Left ventricle myocardium inferior (tissue), 1 donor: ENCODE data around the gene TBL3. TPM values are rescaled to one million over a fixed set of nuclear protein-coding genes. Genes with fewer than 3 reads are reported as not detected.

Experiments used
- DNase-seq: peaks from one replicate; pipeline ENCODE4 v3.0.0-alpha.2; 2020
- H3K27ac ChIP-seq: fragments of 200-600 bp; replicated peaks from 2 replicates; pipeline ENCODE4 v1.8.0; 2021
- H3K27me3 ChIP-seq: fragments of 200-600 bp; 2 replicates; pipeline ENCODE4 v1.8.0; 2021; ENCODE audit warnings: low read depth
- H3K36me3 ChIP-seq: fragments of 200-600 bp; 2 replicates; pipeline ENCODE4 v1.8.0; 2021
- H3K4me1 ChIP-seq: fragments of 200-600 bp; 2 replicates; pipeline ENCODE4 v1.8.0; 2021
- H3K4me3 ChIP-seq: fragments of 200-600 bp; 2 replicates; pipeline ENCODE4 v1.8.0; 2021; ENCODE audit warnings: mild to moderate bottlenecking, moderate library complexity
- H3K9me3 ChIP-seq: fragments of 200-600 bp; replicated peaks from 2 replicates; pipeline ENCODE4 v1.8.0; 2021
- CTCF ChIP-seq: fragments of 200-600 bp; IDR thresholded peaks from 2 replicates; pipeline ENCODE4 v1.8.0; 2021; ENCODE audit warnings: antibody characterized with exemption, mild to moderate bottlenecking, borderline replicate concordance
- intact Hi-C: fragments of 100-400 bp; cut with micrococcal nuclease; formaldehyde crosslinking; loops from one replicate; pipeline ENCODE4 v1.11.0; 2022
- total RNA-seq: library from RNA; stranded (reverse); fragmentation: NEBNext Ultra II Directional; extraction: Animal tissue kit (Norgen Biotek cat#: 25700); gene quantifications from one replicate; pipeline ENCODE4 v1.2.1, GENCODE V29; 2021
- donor health status: DM: no; HTN: yes; CAD: no; lungs with severe emphysema.

Gene TBL3
- total RNA-seq, 1 donor from 2014 or later: 22.6 TPM

GRCh38 chr16:1929105-1929504 is 42.7 kb upstream of the TBL3 start:
- Histone ChIP-seq H3K27me3 (peaks cover 20% of the 10 kb centered on the region), H3K27ac (peak overlapping the region; percentile 85), H3K9me3 (no peaks in the 10 kb centered on the region), H3K4me3 (peak overlapping the region; percentile 76), H3K36me3 (no peaks in the 10 kb centered on the region), H3K4me1 (peaks cover 13% of the 10 kb centered on the region)
- DNase-seq: no peak
- intact Hi-C loops: loop anchor here (10.0 kb wide), 1 partner anchor 64 kb away; no protein-coding TSS in a partner anchor
- no peak for TF ChIP-seq CTCF

GRCh38 chr16:1929578-1930337 is 42.1 kb upstream of the TBL3 start:
- Histone ChIP-seq H3K36me3 (no peaks in the 10 kb centered on the region), H3K4me1 (peaks cover 13% of the 10 kb centered on the region), H3K27ac (peak overlapping the region; percentile 85), H3K27me3 (peaks cover 14% of the 10 kb centered on the region), H3K9me3 (no peaks in the 10 kb centered on the region), H3K4me3 (peak overlapping the region; percentile 76)
- DNase-seq: peak; percentile 93
- intact Hi-C loops: loop anchor here (10.0 kb wide), 1 partner anchor 65 kb away; no protein-coding TSS in a partner anchor
- peak; percentile 98 for TF ChIP-seq CTCF

GRCh38 chr16:1930338-1930720 is 41.5 kb upstream of the TBL3 start:
- H3K4me1 ChIP-seq: peaks cover 13% of the 10 kb centered on the region
- no peak for DNase-seq
- no peak overlapping the region for H3K27ac ChIP-seq
- H3K4me3 ChIP-seq: no peak overlapping the region
- H3K36me3 ChIP-seq: no peaks in the 10 kb centered on the region
- no peak for TF ChIP-seq CTCF
- no peaks in the 10 kb centered on the region for H3K9me3 ChIP-seq
- intact Hi-C loops: no loop called here
- H3K27me3 ChIP-seq: peaks cover 8% of the 10 kb centered on the region

- peaks cover 13% of the 10 kb centered on the region for H3K4me1 ChIP-seq
- intact Hi-C loops: no loop called here
- H3K36me3 ChIP-seq: no peaks in the 10 kb centered on the region
- peak; percentile 28 for TF ChIP-seq CTCF
- no peak overlapping the region for H3K27ac ChIP-seq
- H3K27me3 ChIP-seq: no peaks in the 10 kb centered on the region
- no peak for DNase-seq
- no peaks in the 10 kb centered on the region for H3K9me3 ChIP-seq
- no peak overlapping the region for H3K4me3 ChIP-seq
These were observed 39.5 kb upstream of the TBL3 start for GRCh38 chr16:1932050-1933028.

GRCh38 chr16:1933097-1933661 is 38.7 kb upstream of the TBL3 start:
- H3K27ac ChIP-seq: no peak overlapping the region
- no peak for TF ChIP-seq CTCF
- H3K4me1 ChIP-seq: peaks cover 13% of the 10 kb centered on the region
- peaks cover 8% of the 10 kb centered on the region for H3K36me3 ChIP-seq
- no peak for DNase-seq
- no peaks in the 10 kb centered on the region for H3K27me3 ChIP-seq
- H3K9me3 ChIP-seq: no peaks in the 10 kb centered on the region
- no peak overlapping the region for H3K4me3 ChIP-seq
- intact Hi-C loops: no loop called here
